ENCODE results near the gene PLA1A. TPM values are rescaled to one million over a fixed set of nuclear protein-coding genes. Genes with fewer than 3 reads are reported as not detected.

PLA1A gene
- total and polyA plus RNA-seq, 2 donors (not counting 3 experiments of a cell fraction or from before 2014, with no cell fraction given), result 0.07 TPM; not detected in 1

DNA sequence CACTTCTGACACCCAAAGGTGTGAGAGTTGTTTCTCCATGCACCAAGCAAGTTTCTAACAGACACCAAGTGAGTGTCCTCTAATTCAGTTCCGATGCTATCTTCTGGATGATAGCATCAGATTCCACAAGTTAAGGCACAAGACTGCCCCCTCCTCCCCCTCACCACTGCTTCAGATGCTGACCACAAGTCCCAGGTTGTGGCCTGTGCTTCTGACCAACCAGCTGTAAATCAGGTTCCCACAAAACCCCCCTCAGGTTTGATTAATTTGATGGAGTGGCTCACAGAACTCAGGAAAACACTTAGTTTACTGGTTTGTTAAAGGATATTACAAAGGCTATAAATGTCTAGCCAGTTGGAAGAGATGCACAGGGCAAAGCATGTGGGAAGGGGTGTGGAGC is 7.0 kb upstream of the PLA1A start:
- no peaks in the 10 kb centered on the region for H3K4me1 ChIP-seq (ENCODE audit: control insufficient read depth, extremely low read depth, insufficient read depth, low read length)
- no TSS peak for BruUV-seq (replicated peaks)
- no peaks in the 10 kb centered on the region for H3K27me3 ChIP-seq (ENCODE audit: control insufficient read depth in 2 of 2, insufficient read depth in 2 of 2, low read length in 2 of 2)
- H3K4me3 ChIP-seq (replicated peaks in 1 of 3; ENCODE audit: insufficient read depth in 1 of 3, low read depth in 1 of 3, low read length in 3 of 3), result no peak overlapping the region
- no peaks in the 10 kb centered on the region for H3K9me3 ChIP-seq (replicated peaks; ENCODE audit: control insufficient read depth, insufficient read depth, low read length)
- no peak overlapping the region for H3K27ac ChIP-seq (ENCODE audit: insufficient read depth, low read depth, low read length)
- no peak for DNase-seq (ENCODE audit: low read depth, low spot score)
- H3K79me2 ChIP-seq (ENCODE audit: control insufficient read depth, insufficient read depth, low read length), result no peaks in the 10 kb centered on the region
- dilution Hi-C loops (cut with MboI; ENCODE audit: extremely low pct_ligation_motif_present, low sequenced_read_pairs), result no loop called here
- H2AFZ ChIP-seq (ENCODE audit: low read depth, low read length), result no peak overlapping the region
- no peak for TF ChIP-seq EZH2 (IDR thresholded peaks at IDR 0.05; ENCODE audit: borderline replicate concordance, low read depth, low read length, severe bottlenecking)
- TF ChIP-seq GATA2 (IDR thresholded peaks at IDR 0.05; ENCODE audit: insufficient read depth, insufficient read length, low read depth, low read length), result no peak
- TF ChIP-seq JUN (IDR thresholded peaks at IDR 0.05; ENCODE audit: borderline replicate concordance, insufficient read depth, insufficient read length, low read depth), result no peak
- TF ChIP-seq POLR2A (IDR thresholded peaks at IDR 0.05; ENCODE audit: low read depth, low read length), result no peak
- TF ChIP-seq, protein P1, sequence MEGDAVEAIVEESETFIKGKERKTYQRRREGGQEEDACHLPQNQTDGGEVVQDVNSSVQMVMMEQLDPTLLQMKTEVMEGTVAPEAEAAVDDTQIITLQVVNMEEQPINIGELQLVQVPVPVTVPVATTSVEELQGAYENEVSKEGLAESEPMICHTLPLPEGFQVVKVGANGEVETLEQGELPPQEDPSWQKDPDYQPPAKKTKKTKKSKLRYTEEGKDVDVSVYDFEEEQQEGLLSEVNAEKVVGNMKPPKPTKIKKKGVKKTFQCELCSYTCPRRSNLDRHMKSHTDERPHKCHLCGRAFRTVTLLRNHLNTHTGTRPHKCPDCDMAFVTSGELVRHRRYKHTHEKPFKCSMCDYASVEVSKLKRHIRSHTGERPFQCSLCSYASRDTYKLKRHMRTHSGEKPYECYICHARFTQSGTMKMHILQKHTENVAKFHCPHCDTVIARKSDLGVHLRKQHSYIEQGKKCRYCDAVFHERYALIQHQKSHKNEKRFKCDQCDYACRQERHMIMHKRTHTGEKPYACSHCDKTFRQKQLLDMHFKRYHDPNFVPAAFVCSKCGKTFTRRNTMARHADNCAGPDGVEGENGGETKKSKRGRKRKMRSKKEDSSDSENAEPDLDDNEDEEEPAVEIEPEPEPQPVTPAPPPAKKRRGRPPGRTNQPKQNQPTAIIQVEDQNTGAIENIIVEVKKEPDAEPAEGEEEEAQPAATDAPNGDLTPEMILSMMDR (IDR thresholded peaks at IDR 0.05; ENCODE audit: extremely low read depth in 1 of 2, insufficient read depth in 1 of 2, low read depth in 1 of 2, low read length in 2 of 2), result no peak
- no peak for TF ChIP-seq MYC (IDR thresholded peaks at IDR 0.05; ENCODE audit: low read depth, low read length)
- no peak for TF ChIP-seq FOS (IDR thresholded peaks at IDR 0.05; ENCODE audit: borderline replicate concordance, insufficient read depth, low read length)
- TF ChIP-seq POLR2AphosphoS5 (IDR thresholded peaks at IDR 0.05; ENCODE audit: insufficient read depth, low read depth, low read length), result no peak
- TF ChIP-seq, protein P2, sequence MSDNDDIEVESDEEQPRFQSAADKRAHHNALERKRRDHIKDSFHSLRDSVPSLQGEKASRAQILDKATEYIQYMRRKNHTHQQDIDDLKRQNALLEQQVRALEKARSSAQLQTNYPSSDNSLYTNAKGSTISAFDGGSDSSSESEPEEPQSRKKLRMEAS (IDR thresholded peaks at IDR 0.05; ENCODE audit: insufficient read depth, insufficient read length), result no peak
- intact Hi-C loops (cut with micrococcal nuclease), result no loop called here
- no peak overlapping the region for H3K4me2 ChIP-seq (ENCODE audit: insufficient read depth, low read length)
- CTCF ChIA-PET, result no interaction called here
- no peaks in the 10 kb centered on the region for H4K20me1 ChIP-seq (replicated peaks; ENCODE audit: control insufficient read depth, extremely low read depth, insufficient read depth, low read length)
- H3K9ac ChIP-seq (replicated peaks; ENCODE audit: extremely low read depth, insufficient read depth, low read length), result no peak overlapping the region
- no peak for FAIRE-seq
- POLR2A ChIA-PET, result no interaction called here
- no peaks in the 10 kb centered on the region for H3K36me3 ChIP-seq (ENCODE audit: control insufficient read depth in 2 of 2, extremely low read depth in 1 of 2, insufficient read depth in 2 of 2, low read length in 2 of 2)
- no peaks in the 10 kb centered on the region for H3K9me1 ChIP-seq (replicated peaks; ENCODE audit: control insufficient read depth, extremely low read depth, insufficient read depth, low read length)

All from endothelial cell of umbilical vein (primary cell).